ENCODE data around the gene MYO7B.

DNA sequence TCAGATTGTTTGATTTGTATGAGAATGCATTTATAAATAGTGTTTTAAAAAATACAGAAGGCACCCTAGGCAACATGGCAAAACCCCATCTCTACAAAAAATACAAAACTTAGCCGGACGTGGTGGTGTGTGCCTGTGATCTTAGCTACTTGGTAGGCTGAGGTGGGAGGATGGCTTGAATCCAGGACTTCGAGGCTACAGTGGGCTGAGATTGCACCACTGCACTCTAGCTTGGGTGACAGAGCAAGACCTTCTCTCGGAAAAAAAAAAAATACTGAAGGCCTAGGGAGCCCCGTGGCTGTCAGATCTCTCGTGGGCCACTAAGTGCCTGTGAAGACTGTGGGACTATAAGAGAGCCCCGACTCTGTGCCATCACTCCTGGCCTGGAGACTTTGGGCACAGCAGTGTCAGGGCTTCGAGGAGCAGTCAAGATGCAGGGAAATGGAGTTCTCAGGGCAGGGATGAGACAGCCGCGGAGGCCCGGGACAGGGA, 40.5 kb downstream of the MYO7B start:
- TF ChIP-seq, protein P1, sequence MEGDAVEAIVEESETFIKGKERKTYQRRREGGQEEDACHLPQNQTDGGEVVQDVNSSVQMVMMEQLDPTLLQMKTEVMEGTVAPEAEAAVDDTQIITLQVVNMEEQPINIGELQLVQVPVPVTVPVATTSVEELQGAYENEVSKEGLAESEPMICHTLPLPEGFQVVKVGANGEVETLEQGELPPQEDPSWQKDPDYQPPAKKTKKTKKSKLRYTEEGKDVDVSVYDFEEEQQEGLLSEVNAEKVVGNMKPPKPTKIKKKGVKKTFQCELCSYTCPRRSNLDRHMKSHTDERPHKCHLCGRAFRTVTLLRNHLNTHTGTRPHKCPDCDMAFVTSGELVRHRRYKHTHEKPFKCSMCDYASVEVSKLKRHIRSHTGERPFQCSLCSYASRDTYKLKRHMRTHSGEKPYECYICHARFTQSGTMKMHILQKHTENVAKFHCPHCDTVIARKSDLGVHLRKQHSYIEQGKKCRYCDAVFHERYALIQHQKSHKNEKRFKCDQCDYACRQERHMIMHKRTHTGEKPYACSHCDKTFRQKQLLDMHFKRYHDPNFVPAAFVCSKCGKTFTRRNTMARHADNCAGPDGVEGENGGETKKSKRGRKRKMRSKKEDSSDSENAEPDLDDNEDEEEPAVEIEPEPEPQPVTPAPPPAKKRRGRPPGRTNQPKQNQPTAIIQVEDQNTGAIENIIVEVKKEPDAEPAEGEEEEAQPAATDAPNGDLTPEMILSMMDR (conservative IDR thresholded peaks at IDR 0.05 in 1 of 2, IDR thresholded peaks at IDR 0.05 in 1 of 2; ENCODE audit: low read depth in 1 of 2, low read length in 2 of 2): no peak
- TF ChIP-seq EZH2 (IDR thresholded peaks at IDR 0.05; ENCODE audit: low read length, missing control alignments): no peak
